NCI-H446 treated with DMSO at 0.1 percent for 48 hours (cell line): ENCODE measurements around the gene GNGT1.
"Not testable (repeated sequence)": the region's sequence is repeated elsewhere in the genome, so short reads cannot be mapped to it uniquely, and the experiment has no call there.

Experiments used
- DNase-seq: peaks from one replicate; lab custom pipeline; 2025; lab: John Stamatoyannopoulos, UW

GNGT1 gene

GRCh38 chr7:93910076-93910994 is 4.0 kb downstream of the GNGT1 start:
- no peak for DNase-seq

- not testable (repeated sequence) for DNase-seq
Observed at GRCh38 chr7:93911242-93911641, 4.9 kb downstream of the GNGT1 start.

DNA sequence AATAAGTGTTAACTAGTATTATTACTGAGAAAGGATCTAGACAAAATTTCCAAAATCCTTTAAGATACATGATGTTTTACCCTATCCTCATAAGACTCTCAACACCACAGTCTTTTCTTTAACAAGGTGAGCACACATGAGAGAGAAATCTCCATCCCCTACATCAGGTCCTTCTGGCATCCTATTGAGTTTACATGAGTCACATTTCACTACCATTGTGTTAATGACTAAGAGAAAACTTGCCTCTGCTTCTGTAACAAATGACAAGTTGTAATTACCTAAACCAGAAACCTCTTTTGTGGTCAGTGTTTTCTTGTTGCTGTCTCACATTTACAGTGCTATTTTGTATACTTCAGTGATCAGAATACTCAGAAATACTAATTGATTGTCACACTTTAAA is 5.3 kb downstream of the GNGT1 start:
- DNase-seq = not testable (repeated sequence)

DNA sequence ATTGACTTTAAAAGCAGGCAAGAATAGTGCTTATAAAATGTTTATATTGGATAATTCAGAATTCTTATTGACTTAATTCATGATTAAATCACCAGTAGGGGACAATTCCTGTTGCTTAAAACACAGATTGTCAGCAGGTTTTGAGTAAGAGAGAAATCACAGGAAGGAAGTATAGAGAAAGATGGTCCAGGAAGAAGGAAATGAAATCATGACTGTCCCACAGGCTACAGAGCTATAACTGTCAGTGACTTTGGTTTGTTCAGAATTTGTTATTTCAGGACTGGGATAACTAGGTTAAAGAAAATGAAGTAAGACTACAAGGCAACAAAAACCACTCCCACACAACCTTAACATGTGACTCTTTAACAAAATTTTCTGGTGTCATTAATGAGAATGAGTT is 6.8 kb downstream of the GNGT1 start:
- no peak for DNase-seq

DNA sequence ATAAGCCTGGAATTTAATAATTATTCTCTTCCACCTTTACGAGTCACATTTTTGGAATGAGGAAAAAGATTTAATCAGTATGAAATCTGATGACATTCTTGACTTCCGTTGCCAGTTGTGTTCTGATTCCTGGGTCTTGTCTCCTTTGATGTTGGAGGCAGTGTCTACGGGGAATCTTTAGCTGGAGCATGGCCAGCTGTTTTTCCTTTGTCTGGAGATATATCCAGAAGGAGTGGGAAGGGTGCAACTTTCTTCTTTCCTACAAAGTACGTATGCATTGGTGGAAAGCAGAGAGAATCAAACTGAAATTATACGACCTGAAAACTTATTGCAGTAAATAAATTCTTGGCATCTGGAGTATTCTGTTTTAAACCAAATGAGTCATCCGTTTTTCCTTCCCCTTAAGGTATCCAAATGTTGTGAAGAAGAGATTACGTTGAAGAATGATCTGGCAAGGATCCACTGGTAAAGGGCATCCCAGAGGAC is 8.3 kb downstream of the GNGT1 start:
- no peak for DNase-seq

- DNase-seq = not testable (repeated sequence)
Observed at GRCh38 chr7:93915206-93915842, 9.0 kb downstream of the GNGT1 start.

DNA sequence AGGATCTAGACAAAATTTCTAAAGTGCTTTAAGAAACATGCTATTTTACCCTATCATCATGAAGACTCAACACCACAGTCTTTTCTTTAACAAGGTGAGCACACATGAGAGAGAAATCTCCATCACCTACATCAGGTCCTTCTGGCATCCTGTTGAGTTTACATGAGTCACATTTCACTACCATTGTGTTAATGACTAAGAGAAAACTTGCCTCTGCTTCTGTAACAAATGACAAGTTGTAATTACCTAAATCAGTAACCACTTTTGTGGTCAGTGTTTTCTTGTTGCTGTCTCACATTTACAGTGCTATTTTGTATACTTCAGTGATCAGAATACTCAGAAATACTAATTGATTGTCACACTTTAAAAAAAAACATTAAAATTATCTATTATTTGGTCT is 9.5 kb downstream of the GNGT1 start:
- not testable (repeated sequence) for DNase-seq

DNA sequence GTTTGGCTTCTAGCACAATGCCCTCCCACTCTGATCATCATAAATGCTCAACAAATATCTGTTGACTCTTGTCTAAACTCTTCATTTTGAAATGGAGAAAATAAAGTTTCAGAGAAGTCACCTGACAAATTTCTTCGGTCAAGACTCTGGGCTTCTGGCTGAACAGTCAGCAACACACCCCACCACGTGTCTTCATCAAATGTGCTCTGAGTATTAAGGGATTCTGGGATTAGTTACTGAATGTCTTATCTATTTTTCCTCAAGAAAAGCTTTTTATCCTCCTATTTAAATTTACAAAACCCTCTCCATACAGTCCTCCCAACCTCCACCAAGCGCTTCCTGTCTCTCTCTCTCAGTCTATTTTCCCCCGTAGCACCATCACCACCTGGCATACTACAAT is 9.9 kb downstream of the GNGT1 start:
- DNase-seq = not testable (repeated sequence)

GRCh38 chr7:93920496-93921182 is 14.3 kb downstream of the GNGT1 start:
- no peak for DNase-seq

DNA sequence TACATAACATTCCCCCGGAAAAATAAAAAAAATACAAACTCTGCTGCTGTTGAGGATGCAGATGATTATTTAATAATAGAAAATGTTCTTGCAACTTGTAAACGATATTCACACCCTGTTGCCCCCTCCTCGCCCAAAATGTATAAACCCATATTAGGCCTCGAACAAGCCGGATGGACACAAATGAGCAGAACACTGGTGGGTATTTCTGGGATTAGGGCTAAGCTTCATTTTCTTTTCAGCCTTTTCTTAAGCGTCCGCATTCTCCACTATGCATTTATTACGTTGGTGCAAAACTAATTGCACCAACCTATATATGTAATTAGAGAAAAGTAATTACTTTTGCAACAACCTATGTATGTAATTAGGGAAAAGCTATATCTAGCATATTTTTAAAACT is 14.8 kb downstream of the GNGT1 start:
- DNase-seq = no peak

DNA sequence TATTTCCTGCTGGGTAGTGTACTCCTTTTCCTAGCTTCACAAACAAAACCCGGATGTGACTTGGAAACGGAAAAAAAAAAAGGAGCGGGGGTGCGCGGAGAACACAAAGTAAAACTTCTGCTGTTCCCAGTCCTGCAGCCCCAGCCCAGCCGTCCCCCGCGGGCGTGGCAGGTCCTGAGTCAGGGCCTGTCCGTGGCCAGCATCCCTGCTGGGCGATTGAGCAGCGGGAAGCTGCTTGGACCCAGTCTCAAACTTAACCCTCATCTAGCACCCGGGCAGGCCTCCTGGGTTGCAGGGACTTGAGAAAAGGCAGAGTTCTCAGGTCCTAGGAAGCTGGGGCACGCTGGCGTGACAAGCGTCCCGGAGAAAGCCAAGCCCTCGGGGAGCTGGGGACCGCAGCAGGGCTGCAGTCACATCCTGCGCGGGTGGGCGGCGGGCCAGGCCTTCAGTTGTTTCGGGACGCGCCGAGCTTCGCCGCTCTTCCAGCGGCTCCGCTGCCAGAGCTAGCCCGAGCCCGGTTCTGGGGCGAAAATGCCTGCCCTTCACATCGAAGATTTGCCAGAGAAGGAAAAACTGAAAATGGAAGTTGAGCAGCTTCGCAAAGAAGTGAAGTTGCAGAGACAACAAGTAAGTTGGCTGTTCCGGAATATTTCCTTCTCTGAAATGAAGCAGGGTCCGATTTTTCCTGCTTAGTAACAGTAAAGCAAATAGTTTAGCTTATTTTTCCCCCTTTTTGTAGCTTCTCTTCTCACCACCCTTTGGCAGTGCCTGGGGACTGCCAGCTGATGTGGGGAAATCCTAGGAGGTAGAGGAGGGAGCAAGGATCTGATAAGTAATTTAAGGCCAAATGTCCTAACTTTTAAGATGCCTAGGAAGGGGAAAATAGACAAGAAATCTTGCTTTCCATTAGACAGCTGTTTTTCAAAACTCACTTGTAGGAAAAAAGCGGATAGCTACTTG is 15.5 kb downstream of the GNGT1 start, which contains the start of gene GNG11:
Gene GNG11 (plus strand): TSS at position 129 of the 960 bp plus-strand sequence. CDS start 403 bp downstream, at position 532.
- DNase-seq = peak; percentile 25

DNA sequence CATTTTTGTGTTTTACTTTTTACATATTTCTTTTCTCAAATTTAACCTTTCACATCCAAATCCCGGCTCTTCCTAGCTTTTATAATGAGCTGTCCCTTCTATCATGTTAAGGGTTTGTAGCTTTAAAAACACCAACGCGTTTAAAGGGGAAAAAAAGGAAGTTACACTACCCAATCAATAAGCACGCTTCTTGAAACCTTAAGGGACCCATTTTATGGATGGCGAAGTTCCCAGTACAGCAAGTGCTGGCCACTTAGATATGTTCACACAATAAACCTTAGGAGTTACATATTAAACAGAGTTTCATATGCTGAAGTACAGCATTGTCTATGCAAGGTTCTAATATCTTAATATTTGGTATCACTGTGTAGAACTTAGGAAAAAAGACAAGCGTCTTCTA is 16.9 kb downstream of the GNGT1 start:
- no peak for DNase-seq

DNA sequence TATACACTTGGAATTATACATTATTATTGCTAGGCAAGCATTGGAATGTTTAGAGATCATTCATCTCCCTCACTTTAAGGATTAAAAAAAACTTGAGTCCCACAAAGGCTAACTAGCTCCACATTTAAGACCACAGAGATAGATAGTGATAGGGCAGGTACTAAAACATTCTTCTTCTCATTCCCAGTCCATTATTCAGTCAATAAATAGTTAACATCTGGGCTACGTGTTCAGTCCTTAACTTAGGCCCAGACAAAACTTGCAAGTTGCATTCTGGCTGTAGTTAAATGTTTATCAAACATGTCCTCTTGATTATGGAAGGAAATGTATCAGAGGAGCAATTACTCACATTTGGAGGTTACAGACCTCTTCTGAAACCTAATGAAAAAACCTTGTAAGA is 17.6 kb downstream of the GNGT1 start:
- DNase-seq = no peak

GRCh38 chr7:93926800-93927199 is 20.4 kb downstream of the GNGT1 start:
- DNase-seq = no peak

DNA sequence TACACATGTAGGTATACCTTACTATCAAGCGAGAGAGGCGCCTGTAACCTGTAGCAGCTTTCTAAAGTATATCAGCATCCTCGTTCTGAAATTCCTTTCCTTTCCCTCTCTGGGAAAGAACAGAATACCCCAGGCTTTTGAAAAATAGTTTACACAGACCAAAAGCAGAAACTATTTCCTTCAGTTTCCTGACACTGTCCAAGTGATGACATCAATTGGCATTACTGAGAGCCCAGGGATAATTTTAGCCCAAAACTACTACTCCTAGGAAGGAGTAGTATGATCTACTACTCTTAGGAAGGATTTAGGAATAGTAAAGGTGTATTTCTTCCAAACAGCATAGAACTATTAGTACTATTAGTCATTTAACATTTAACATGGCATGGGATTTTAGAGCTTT is 21.2 kb downstream of the GNGT1 start:
- DNase-seq = no peak

- DNase-seq = no peak
Observed at GRCh38 chr7:93931655-93932054, 25.3 kb downstream of the GNGT1 start.

DNA sequence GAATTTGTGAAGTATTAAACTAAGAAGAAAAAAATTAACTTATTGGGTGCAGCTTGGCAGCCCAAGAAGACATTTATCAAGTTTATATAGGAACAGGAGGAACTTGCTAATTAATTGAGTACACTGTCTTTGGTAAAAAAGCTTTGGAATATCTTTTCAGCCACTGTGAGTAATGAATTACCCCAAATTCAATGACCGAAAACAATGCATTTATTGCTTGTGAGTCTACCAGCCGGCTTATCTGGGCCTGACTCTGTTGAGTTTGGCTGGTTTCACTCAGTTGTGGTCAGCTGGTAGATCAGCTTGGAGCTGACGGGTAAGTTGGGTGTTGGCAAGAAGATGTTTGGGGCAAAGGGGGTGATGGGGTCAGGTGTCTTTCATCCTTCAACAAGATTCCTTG is 26.8 kb downstream of the GNGT1 start:
- DNase-seq = no peak

DNA sequence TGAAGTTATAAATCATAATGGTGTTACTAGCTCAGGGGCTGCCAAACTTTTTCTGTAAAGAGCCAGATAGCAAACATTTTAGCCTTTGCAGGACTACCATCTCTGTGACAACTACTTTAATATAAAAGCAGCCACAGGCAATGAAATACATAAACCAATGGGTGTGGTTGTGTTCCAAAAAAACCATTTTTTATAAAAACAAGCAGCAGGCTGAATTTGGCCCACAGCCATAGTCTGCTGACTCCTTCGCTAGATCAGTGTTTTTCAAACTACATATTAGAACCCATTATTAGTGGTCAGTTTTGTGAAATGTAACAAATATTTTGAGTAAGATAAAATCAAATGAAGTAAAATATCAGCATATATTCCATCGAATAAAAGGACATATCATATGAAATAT is 28.7 kb downstream of the GNGT1 start:
- no peak for DNase-seq

GRCh38 chr7:93937818-93938217 is 31.5 kb downstream of the GNGT1 start:
- DNase-seq = no peak

GRCh38 chr7:93938293-93938692 is 31.9 kb downstream of the GNGT1 start:
- no peak for DNase-seq

DNA sequence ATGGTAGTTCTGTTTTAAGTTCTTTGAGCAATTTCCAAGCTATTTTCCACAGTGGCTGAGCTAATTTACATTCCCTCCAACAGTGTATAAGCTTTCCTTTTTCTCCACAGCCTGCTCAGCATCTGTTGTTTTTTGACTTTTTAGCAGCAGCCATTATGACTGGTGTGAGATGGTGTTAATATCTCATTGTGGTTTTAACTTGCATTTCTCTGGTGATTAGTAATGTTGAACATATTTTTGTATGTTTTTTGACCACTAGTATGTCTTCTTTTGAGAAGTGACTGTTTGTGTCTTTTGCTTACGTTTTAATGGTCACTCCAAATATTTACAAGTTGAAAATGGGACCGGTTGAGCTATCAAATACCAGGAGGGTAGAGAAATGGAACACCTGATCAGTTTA is 35.6 kb downstream of the GNGT1 start:
- DNase-seq = no peak
